Heart right ventricle (tissue), 16 donors: Measurements from ENCODE around the gene SYNM. TPM values are rescaled to one million over a fixed set of nuclear protein-coding genes. Genes with fewer than 3 reads are reported as not detected.
"Not testable (repeated sequence)": the region's sequence is repeated elsewhere in the genome, so short reads cannot be mapped to it uniquely, and the experiment has no call there.

Source experiments
- ATAC-seq, 8 donors: fragments of 200-7000 bp; cut with Tn5 transposase; one replicate each; pipeline ENCODE4 v1.9.1; 2020; ENCODE audit warnings: mild to moderate bottlenecking in 8 of 8, moderate library complexity in 8 of 8, moderate number of reproducible peaks in 1 of 8
- DNase-seq, 2 donors: peaks; one replicate each; pipeline ENCODE4 v3.0.0-alpha.2; 2020
- H3K27ac ChIP-seq, 10 donors: fragments of 200-600 bp; sonication (generic) in 2 of 10; one replicate each; pipeline versions ENCODE4 v1.5.0 to v1.8.0; 2020 to 2022; ENCODE audit warnings: mild to moderate bottlenecking in 3 of 10
- H3K27me3 ChIP-seq, 7 donors: fragments of 200-600 bp; one replicate each; pipeline ENCODE4 v1.8.0; 2021 to 2022; ENCODE audit warnings: mild to moderate bottlenecking in 2 of 7
- H3K36me3 ChIP-seq, 9 donors: fragments of 200-600 bp; sonication (generic) in 1 of 9; one replicate each; pipeline versions ENCODE4 v1.5.0 to v1.8.0; 2020 to 2022; ENCODE audit warnings: mild to moderate bottlenecking in 2 of 9
- H3K4me1 ChIP-seq, 9 donors: fragments of 200-600 bp; sonication (generic) in 1 of 9; one replicate each; pipeline versions ENCODE4 v1.5.0 to v1.8.0; 2020 to 2022; ENCODE audit warnings: mild to moderate bottlenecking in 4 of 9
- H3K4me3 ChIP-seq, 10 donors: fragments of 200-600 bp; sonication (generic) in 2 of 10; one replicate each; pipeline versions ENCODE4 v1.5.0 to v1.8.0; 2020 to 2022; ENCODE audit warnings: mild to moderate bottlenecking in 7 of 10, moderate library complexity in 2 of 10
- H3K9me3 ChIP-seq, 11 donors: fragments of 200-600 bp in 10 of 11; sonication (generic) in 2 of 11; one replicate each; pipeline versions ENCODE4 v1.5.0 to v1.8.0; 2013 to 2022; ENCODE audit warnings: mild to moderate bottlenecking in 2 of 11, control low read depth in 1 of 11, moderate library complexity in 1 of 11
- WGBS, 2 donors: extraction: QIAGEN DNeasy Blood & Tissue Kit; methylation state at CpG; one replicate each; pipeline ENCODE4 v1.1.7; 2013; ENCODE audit warnings: inconsistent platforms in 1 of 2; 5-methylcytosine and 5-hydroxymethylcytosine counted together
- intact Hi-C, 10 donors: fragments of 100-400 bp; cut with DNase I; formaldehyde crosslinking; loops; one replicate each; pipeline versions ENCODE4 v1.11.1 to v1.14.2; 2022
- polyA plus RNA-seq, 2 donors: library from polyadenylated mRNA; stranded (reverse); fragments of 200-250 nt; gene quantifications; one replicate each; pipeline ENCODE4 v1.2.3, GENCODE V29; 2013
- total RNA-seq, 10 donors: library from RNA; stranded (reverse); fragmentation: NEBNext Ultra II Directional in 3 of 10; extraction: Animal tissue kit (Norgen Biotek cat#: 25700) in 3 of 10; gene quantifications; one replicate each; pipeline versions ENCODE4 v1.2.1 to v1.2.4, GENCODE V29; 2021 to 2023
- TF ChIP-seq, protein P1 (sequence below), 9 donors: fragments of 200-600 bp; sonication (generic) in 2 of 9; IDR thresholded peaks; one replicate each; pipeline versions ENCODE4 v1.5.0 to v1.8.0; 2021 to 2022; ENCODE audit warnings: antibody characterized with exemption in 9 of 9, mild to moderate bottlenecking in 5 of 9, moderate library complexity in 1 of 9
- donor health status: Arrhythmogenic right ventricular cardiomyopathy.
- donor health status: ischemic (EF 13 %, LVEDD 7.1; RV severe dilation, severe dysfunction).
- donor health status: healthy with polysubstance abuse.
- donor health status: DM: no; HTN: yes; CAD: no.
- donor health status: DM: no; HTN: no; CAD: no.
- donor health status: ischemic (EF 25% LVEDD 6.9; RV normal size, moderate dysfunction).
- donor health status: ischemic (EF 25% LVEDD 5.7; RV mildly dilated, moderate dysfunction).
- donor health status: healthy.
- donor health status: DM: yes; HTN: yes; CAD: no.
- donor health status: Ischemic cardiomyopathy.
- donor health status: ischemic (EF 35%, LVEDD 5.7; RV mildly dilated, moderate dysfunction).
- donor health status: nonischemic (EF 11% LVEDD 7.7; RV severe dilation, severe dysfunction).
- donor health status: DM: yes; HTN: yes; CAD: no.
- donor health status: PGD.
- donor health status: ischemic (EF 29% LVEDD 5.4; RV normal size, mild dysfunction).
- donor health status: nonischemic (EF 23%, LVEDD 6.1; RV moderate dilation, normal function).

Gene SYNM
- total and polyA plus RNA-seq, 12 donors: 59.4 to 456 (median 350) TPM

GRCh38 chr15:99073008-99073717 lies 31.7 kb upstream of the SYNM start:
- DNase-seq: no peak
- Histone ChIP-seq H3K36me3 (no peaks in the 10 kb centered on the region), H3K27me3 (no peaks in the 10 kb centered on the region), H3K4me3 (no peak overlapping the region), H3K4me1 (peaks cover 0 to 9% (median 0%) of the 10 kb centered on the region in 9 donors), H3K9me3 (no peaks in the 10 kb centered on the region), H3K27ac (no peak overlapping the region)
- WGBS, 2 donors: 65 to 78% methylated on average over 4 of the region's 4 CpGs
- intact Hi-C loops: loop anchor here in 6 of 10 donors (5.0 to 10.0 kb wide), 8 partner anchors 128 to 631 kb away; partner anchors contain the start of gene IGF1R (in 2 of the 6)
- no peak for ATAC-seq
- TF ChIP-seq, protein P1, sequence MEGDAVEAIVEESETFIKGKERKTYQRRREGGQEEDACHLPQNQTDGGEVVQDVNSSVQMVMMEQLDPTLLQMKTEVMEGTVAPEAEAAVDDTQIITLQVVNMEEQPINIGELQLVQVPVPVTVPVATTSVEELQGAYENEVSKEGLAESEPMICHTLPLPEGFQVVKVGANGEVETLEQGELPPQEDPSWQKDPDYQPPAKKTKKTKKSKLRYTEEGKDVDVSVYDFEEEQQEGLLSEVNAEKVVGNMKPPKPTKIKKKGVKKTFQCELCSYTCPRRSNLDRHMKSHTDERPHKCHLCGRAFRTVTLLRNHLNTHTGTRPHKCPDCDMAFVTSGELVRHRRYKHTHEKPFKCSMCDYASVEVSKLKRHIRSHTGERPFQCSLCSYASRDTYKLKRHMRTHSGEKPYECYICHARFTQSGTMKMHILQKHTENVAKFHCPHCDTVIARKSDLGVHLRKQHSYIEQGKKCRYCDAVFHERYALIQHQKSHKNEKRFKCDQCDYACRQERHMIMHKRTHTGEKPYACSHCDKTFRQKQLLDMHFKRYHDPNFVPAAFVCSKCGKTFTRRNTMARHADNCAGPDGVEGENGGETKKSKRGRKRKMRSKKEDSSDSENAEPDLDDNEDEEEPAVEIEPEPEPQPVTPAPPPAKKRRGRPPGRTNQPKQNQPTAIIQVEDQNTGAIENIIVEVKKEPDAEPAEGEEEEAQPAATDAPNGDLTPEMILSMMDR (IDR thresholded peaks at IDR 0.05): no peak

- TF ChIP-seq, protein P1 (IDR thresholded peaks at IDR 0.05): no peak
- Histone ChIP-seq H3K27me3 (no peaks in the 10 kb centered on the region), H3K36me3 (no peaks in the 10 kb centered on the region), H3K27ac (no peak overlapping the region), H3K9me3 (no peaks in the 10 kb centered on the region), H3K4me1 (peaks cover 0 to 9% (median 0%) of the 10 kb centered on the region in 9 donors), H3K4me3 (no peak overlapping the region)
- ATAC-seq (no peak), DNase-seq (no peak)
- WGBS, 2 donors: 88 to 93% methylated on average over 5 of the region's 5 CpGs
- intact Hi-C loops: loop anchor here in 6 of 10 donors (5.0 to 10.0 kb wide), 8 partner anchors 130 to 632 kb away; partner anchors contain the start of gene IGF1R (in 2 of the 6)
These were observed 30.4 kb upstream of the SYNM start for GRCh38 chr15:99074446-99074845.

DNA sequence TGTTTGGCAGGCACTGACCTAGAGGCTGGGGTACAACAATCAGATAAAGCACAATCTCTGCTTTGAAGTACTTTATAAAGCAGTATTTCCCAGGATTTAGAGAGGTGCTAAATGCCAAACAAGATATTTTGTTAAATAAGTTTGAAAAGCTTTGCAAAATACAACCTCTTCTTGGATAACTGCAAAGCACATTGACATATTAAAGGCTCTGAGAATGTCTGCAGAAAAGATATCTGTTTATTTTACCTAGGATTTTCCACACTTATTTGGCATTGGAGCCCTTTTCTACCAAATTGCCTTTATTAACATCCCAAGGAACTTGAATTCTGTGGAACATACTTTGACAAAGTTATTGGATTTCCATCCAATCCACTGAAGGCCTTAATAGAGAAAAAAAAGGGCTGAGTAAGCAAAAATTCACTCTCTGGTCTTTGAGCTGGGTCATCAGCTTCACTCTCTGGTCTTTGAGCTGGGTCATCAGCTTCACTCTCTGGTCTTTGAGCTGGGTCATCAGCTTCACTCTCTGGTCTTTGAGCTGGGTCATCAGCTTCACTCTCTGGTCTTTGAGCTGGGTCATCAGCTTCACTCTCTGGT lies 29.7 kb upstream of the SYNM start:
- ATAC-seq, H3K4me3 ChIP-seq, H3K27ac ChIP-seq, H3K9me3 ChIP-seq, H3K36me3 ChIP-seq, DNase-seq, H3K27me3 ChIP-seq, H3K4me1 ChIP-seq: not testable (repeated sequence)
- intact Hi-C loops: loop anchor here in 9 of 10 donors (5.0 to 10.0 kb wide), 11 partner anchors 130 to 633 kb away; partner anchors contain the start of gene IGF1R (in 3 of the 9)

DNA sequence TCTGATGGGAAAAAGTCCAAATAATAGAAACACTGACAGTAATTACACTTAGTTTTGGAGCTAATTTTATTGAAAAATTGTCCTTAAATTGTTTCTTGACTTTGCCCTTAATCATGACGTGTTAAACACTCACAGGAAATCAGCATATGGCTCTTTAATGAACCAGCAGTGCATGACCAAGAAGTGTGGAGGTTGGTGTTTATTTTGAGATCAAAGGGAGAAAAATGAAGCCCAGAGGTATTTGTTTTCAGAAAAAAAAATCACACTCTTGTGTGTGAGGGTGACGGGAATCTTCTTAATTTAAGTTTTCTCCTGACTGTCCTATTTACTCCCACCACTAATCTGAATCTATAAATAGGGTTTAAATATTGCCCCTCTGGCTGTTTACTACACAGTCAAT lies 28.8 kb upstream of the SYNM start:
- 69 to 70% methylated on average over 2 of the region's 2 CpGs for WGBS, 2 donors
- H3K4me1 ChIP-seq: peaks cover 0 to 9% (median 0%) of the 10 kb centered on the region in 9 donors
- intact Hi-C loops: loop anchor here (1.0 to 10.0 kb wide), 14 partner anchors 131 to 634 kb away; partner anchors contain the start of gene IGF1R (in 3 of the 10)
- no peaks in the 10 kb centered on the region for H3K36me3 ChIP-seq
- DNase-seq (no peak), ATAC-seq (peak in 1 of 8 donors; percentile 24)
- TF ChIP-seq, protein P1 (IDR thresholded peaks at IDR 0.05): no peak
- no peak overlapping the region for H3K27ac ChIP-seq
- peak overlapping the region in 7 of 10 donors; percentile 15 to 50 (median 44) for H3K4me3 ChIP-seq
- no peaks in the 10 kb centered on the region for H3K27me3 ChIP-seq
- no peaks in the 10 kb centered on the region for H3K9me3 ChIP-seq
